DOHH2 (cell line): Measurements from ENCODE around the gene KIF26B.

Experiments used
- EZH2phosphoT487 ChIP-seq: fragments of 200-600 bp; sonication (generic); IDR thresholded peaks from 2 replicates; pipeline ENCODE4 v1.6.1; 2017; ENCODE audit warnings: borderline replicate concordance, mild to moderate bottlenecking, antibody characterized with exemption, low read length, moderate library complexity, mixed read lengths
- TF ChIP-seq, protein P1 (sequence below): fragments of 200-600 bp; sonication (generic); IDR thresholded peaks from one replicate; pipeline ENCODE4 v1.5.1; 2014; ENCODE audit warnings: antibody characterized with exemption, mild to moderate bottlenecking, low read depth, low read length; ENCODE audit not compliant: poor library complexity, severe bottlenecking

DNA sequence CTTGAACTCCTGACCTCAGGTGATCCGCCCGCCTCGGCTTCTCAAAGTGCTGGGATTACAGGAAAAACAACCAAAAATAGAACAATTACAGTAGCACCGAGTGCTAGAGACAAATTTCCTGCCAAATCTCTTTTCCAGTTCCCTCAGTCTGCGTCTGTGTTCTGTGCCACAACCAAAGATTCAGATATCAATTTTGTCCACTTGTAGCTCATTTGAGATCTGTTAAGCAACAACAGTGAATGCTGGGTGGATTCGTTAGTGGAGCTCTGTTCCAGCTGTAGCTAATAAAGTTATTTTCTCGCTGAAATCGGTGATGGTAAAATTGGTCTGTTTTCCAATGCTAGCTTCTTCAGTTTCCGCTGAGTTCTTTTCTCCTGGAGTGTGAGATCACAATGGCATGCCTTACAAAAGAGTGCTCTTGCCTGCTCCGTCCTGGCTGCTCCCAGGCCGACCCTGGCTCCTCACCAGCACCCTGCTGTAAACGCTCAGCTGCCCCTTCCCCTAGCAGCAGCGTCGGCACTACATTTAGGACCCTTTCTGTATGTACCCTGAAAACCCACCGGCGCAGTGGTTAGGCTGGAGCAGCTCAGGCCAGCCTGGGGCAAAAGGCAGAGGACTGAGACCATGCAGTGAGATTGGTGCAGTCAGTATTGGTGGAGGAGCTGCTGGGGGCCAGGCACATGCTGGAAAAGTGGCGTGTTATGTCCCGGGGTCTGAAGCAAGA lies 395.4 kb downstream of the KIF26B start:
- TF ChIP-seq, protein P1, sequence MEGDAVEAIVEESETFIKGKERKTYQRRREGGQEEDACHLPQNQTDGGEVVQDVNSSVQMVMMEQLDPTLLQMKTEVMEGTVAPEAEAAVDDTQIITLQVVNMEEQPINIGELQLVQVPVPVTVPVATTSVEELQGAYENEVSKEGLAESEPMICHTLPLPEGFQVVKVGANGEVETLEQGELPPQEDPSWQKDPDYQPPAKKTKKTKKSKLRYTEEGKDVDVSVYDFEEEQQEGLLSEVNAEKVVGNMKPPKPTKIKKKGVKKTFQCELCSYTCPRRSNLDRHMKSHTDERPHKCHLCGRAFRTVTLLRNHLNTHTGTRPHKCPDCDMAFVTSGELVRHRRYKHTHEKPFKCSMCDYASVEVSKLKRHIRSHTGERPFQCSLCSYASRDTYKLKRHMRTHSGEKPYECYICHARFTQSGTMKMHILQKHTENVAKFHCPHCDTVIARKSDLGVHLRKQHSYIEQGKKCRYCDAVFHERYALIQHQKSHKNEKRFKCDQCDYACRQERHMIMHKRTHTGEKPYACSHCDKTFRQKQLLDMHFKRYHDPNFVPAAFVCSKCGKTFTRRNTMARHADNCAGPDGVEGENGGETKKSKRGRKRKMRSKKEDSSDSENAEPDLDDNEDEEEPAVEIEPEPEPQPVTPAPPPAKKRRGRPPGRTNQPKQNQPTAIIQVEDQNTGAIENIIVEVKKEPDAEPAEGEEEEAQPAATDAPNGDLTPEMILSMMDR = no peak
- TF ChIP-seq EZH2phosphoT487 = no peak
